Liver (tissue), 9 donors: ENCODE measurements around the gene INPP5A. TPM values are rescaled to one million over a fixed set of nuclear protein-coding genes. Genes with fewer than 3 reads are reported as not detected.

Source experiments
- DNase-seq: peaks from one replicate; pipeline ENCODE4 v3.0.0-alpha.2; 2017; ENCODE audit warnings: low spot score
- H3K27ac ChIP-seq, 2 donors: one replicate each; pipeline ENCODE4 v1.7.0; 2013; ENCODE audit warnings: inconsistent platforms in 2 of 2, low read length in 2 of 2, control low read depth in 1 of 2, low read depth in 1 of 2, mild to moderate bottlenecking in 1 of 2
- H3K27me3 ChIP-seq, 4 donors: one replicate each; pipeline versions ENCODE4 v1.6.1 to v1.7.0; 2013; ENCODE audit warnings: low read length in 3 of 4, inconsistent platforms in 1 of 4, mild to moderate bottlenecking in 1 of 4, moderate library complexity in 1 of 4; ENCODE audit not compliant: control insufficient read depth in 4 of 4, insufficient read depth in 4 of 4
- H3K36me3 ChIP-seq, 4 donors: one replicate each; pipeline versions ENCODE4 v1.6.1 to v1.7.0; 2013; ENCODE audit warnings: low read length in 3 of 4, mild to moderate bottlenecking in 3 of 4, low read depth in 1 of 4, moderate library complexity in 1 of 4; ENCODE audit not compliant: control insufficient read depth in 4 of 4, insufficient read depth in 3 of 4
- H3K4me1 ChIP-seq, 4 donors: one replicate each; pipeline versions ENCODE4 v1.6.1 to v1.7.0; 2013; ENCODE audit warnings: low read length in 3 of 4, mild to moderate bottlenecking in 3 of 4, moderate library complexity in 1 of 4; ENCODE audit not compliant: control insufficient read depth in 4 of 4, insufficient read depth in 4 of 4
- H3K4me3 ChIP-seq, 3 donors: one replicate each; pipeline versions ENCODE4 v1.6.1 to v1.7.0; 2013; ENCODE audit warnings: low read length in 3 of 3, control low read depth in 1 of 3, low read depth in 1 of 3, mild to moderate bottlenecking in 1 of 3
- H3K9ac ChIP-seq, 2 donors: one replicate each; pipeline ENCODE4 v1.7.0; 2013; ENCODE audit warnings: low read length in 2 of 2, mild to moderate bottlenecking in 2 of 2, moderate library complexity in 2 of 2, control low read depth in 1 of 2, low read depth in 1 of 2
- H3K9me3 ChIP-seq, 4 donors: one replicate each; pipeline versions ENCODE4 v1.6.1 to v1.7.0; 2013; ENCODE audit warnings: low read length in 3 of 4; ENCODE audit not compliant: control insufficient read depth in 4 of 4
- FOXA1 ChIP-seq: IDR thresholded peaks from 2 replicates; pipeline ENCODE4 v1.6.1; 2016; ENCODE audit warnings: antibody characterized with exemption
- FOXA2 ChIP-seq: IDR thresholded peaks from 2 replicates; pipeline ENCODE4 v1.6.1; 2016; ENCODE audit warnings: antibody characterized with exemption
- GABPA ChIP-seq, 2 donors: IDR thresholded peaks in 1 of 2; conservative IDR thresholded peaks in 1 of 2; 2 replicates each; pipeline ENCODE4 v1.6.1; 2016; ENCODE audit warnings: antibody characterized with exemption in 2 of 2, mild to moderate bottlenecking in 1 of 2, moderate library complexity in 1 of 2
- HNF4A ChIP-seq, 2 donors: conservative IDR thresholded peaks; 2 replicates each; pipeline ENCODE4 v1.6.1; 2016; ENCODE audit warnings: antibody characterized with exemption in 2 of 2, mild to moderate bottlenecking in 2 of 2
- HNF4G ChIP-seq: IDR thresholded peaks from 2 replicates; pipeline ENCODE4 v1.6.1; 2016; ENCODE audit warnings: antibody characterized with exemption
- JUND ChIP-seq, 2 donors: IDR thresholded peaks; 2 replicates each; pipeline ENCODE4 v1.6.1; 2016; ENCODE audit warnings: antibody characterized with exemption in 2 of 2
- MAX ChIP-seq: IDR thresholded peaks from 2 replicates; pipeline ENCODE4 v1.6.1; 2016; ENCODE audit warnings: antibody characterized with exemption
- RAD21 ChIP-seq, 2 donors: IDR thresholded peaks; 2 replicates each; pipeline ENCODE4 v1.6.1; 2016; ENCODE audit warnings: antibody characterized with exemption in 2 of 2, mild to moderate bottlenecking in 2 of 2
- RXRA ChIP-seq, 2 donors: IDR thresholded peaks; 2 replicates each; pipeline ENCODE4 v1.6.1; 2017 to 2018; ENCODE audit warnings: antibody characterized with exemption in 2 of 2, mild to moderate bottlenecking in 1 of 2
- TAF1 ChIP-seq: conservative IDR thresholded peaks from 2 replicates; pipeline ENCODE4 v1.6.1; 2016; ENCODE audit warnings: antibody characterized with exemption, mild to moderate bottlenecking
- YY1 ChIP-seq: IDR thresholded peaks from 2 replicates; pipeline ENCODE4 v1.6.1; 2016; ENCODE audit warnings: antibody characterized with exemption, mild to moderate bottlenecking
- WGBS: extraction: QIAGEN DNeasy Blood & Tissue Kit; methylation state at CpG from one replicate; pipeline ENCODE4 v1.1.7; 2013; 5-methylcytosine and 5-hydroxymethylcytosine counted together
- polyA plus RNA-seq, 2 donors: library from polyadenylated mRNA; stranded (reverse) in 1 of 2; unstranded in 1 of 2; fragments of 200-250 nt in 1 of 2; fragments of >200 nt in 1 of 2; fragmentation: Nextera tagmentation in 1 of 2; extraction: Ambion mirVana in 1 of 2; gene quantifications; one replicate each; pipeline versions ENCODE4 v1.2.1 to v1.2.3, GENCODE V29; 2013 to 2015
- total RNA-seq, 2 donors: library from RNA; depleted of rRNA; stranded (reverse); fragments of >200 nt; gene quantifications; one replicate each; pipeline ENCODE4 v1.2.3, GENCODE V29; 2014
- TF ChIP-seq, protein P1 (sequence below): IDR thresholded peaks from 2 replicates; pipeline ENCODE4 v1.6.1; 2016; ENCODE audit warnings: antibody characterized with exemption, mild to moderate bottlenecking
- TF ChIP-seq, protein P2 (sequence below): IDR thresholded peaks from 2 replicates; pipeline ENCODE4 v1.6.1; 2016; ENCODE audit warnings: antibody characterized with exemption
- TF ChIP-seq, protein P3 (sequence below): IDR thresholded peaks from 2 replicates; pipeline ENCODE4 v1.6.1; 2016; ENCODE audit warnings: antibody characterized with exemption
- donor health status: healthy.
- donor health status: healthy.
- donor health status: healthy.
- donor health status: healthy.
- donor health status: healthy.

Gene INPP5A
- total and polyA plus RNA-seq, 4 donors = 4.3 to 26.5 (median 10.9) TPM

- 84% methylated on average over 32 of the region's 32 CpGs for WGBS
- peaks cover 0 to 4% (median 0%) of the 10 kb centered on the region in 4 donors for H3K4me1 ChIP-seq
- no peak for TF ChIP-seq FOXA2
- TF ChIP-seq, protein P1, sequence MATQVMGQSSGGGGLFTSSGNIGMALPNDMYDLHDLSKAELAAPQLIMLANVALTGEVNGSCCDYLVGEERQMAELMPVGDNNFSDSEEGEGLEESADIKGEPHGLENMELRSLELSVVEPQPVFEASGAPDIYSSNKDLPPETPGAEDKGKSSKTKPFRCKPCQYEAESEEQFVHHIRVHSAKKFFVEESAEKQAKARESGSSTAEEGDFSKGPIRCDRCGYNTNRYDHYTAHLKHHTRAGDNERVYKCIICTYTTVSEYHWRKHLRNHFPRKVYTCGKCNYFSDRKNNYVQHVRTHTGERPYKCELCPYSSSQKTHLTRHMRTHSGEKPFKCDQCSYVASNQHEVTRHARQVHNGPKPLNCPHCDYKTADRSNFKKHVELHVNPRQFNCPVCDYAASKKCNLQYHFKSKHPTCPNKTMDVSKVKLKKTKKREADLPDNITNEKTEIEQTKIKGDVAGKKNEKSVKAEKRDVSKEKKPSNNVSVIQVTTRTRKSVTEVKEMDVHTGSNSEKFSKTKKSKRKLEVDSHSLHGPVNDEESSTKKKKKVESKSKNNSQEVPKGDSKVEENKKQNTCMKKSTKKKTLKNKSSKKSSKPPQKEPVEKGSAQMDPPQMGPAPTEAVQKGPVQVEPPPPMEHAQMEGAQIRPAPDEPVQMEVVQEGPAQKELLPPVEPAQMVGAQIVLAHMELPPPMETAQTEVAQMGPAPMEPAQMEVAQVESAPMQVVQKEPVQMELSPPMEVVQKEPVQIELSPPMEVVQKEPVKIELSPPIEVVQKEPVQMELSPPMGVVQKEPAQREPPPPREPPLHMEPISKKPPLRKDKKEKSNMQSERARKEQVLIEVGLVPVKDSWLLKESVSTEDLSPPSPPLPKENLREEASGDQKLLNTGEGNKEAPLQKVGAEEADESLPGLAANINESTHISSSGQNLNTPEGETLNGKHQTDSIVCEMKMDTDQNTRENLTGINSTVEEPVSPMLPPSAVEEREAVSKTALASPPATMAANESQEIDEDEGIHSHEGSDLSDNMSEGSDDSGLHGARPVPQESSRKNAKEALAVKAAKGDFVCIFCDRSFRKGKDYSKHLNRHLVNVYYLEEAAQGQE = no peak
- no peak for TF ChIP-seq HNF4G
- TF ChIP-seq GABPA (IDR thresholded peaks at IDR 0.05 in 1 of 2, conservative IDR thresholded peaks at IDR 0.05 in 1 of 2) = no peak
- TF ChIP-seq FOXA1 = no peak
- TF ChIP-seq RXRA (IDR thresholded peaks at IDR 0.05) = no peak
- no peak for TF ChIP-seq HNF4A (conservative IDR thresholded peaks at IDR 0.05)
- TF ChIP-seq RAD21 (IDR thresholded peaks at IDR 0.05) = no peak
- TF ChIP-seq MAX = no peak
- TF ChIP-seq, protein P2, sequence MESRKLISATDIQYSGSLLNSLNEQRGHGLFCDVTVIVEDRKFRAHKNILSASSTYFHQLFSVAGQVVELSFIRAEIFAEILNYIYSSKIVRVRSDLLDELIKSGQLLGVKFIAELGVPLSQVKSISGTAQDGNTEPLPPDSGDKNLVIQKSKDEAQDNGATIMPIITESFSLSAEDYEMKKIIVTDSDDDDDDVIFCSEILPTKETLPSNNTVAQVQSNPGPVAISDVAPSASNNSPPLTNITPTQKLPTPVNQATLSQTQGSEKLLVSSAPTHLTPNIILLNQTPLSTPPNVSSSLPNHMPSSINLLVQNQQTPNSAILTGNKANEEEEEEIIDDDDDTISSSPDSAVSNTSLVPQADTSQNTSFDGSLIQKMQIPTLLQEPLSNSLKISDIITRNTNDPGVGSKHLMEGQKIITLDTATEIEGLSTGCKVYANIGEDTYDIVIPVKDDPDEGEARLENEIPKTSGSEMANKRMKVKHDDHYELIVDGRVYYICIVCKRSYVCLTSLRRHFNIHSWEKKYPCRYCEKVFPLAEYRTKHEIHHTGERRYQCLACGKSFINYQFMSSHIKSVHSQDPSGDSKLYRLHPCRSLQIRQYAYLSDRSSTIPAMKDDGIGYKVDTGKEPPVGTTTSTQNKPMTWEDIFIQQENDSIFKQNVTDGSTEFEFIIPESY = no peak
- TF ChIP-seq, protein P3, sequence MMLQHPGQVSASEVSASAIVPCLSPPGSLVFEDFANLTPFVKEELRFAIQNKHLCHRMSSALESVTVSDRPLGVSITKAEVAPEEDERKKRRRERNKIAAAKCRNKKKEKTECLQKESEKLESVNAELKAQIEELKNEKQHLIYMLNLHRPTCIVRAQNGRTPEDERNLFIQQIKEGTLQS = no peak
- no peak for TF ChIP-seq TAF1
- no peak for TF ChIP-seq JUND (IDR thresholded peaks at IDR 0.05)
Measured at GRCh38 chr10:132502544-132503300, 34.9 kb upstream of the INPP5A start.

GRCh38 chr10:132503581-132504421 lies 33.8 kb upstream of the INPP5A start:
- Histone ChIP-seq H3K4me1 (peaks cover 0 to 9% (median under 1%) of the 10 kb centered on the region in 4 donors), H3K9me3 (peaks cover 0 to 7% (median under 1%) of the 10 kb centered on the region in 4 donors), H3K27ac (no peak overlapping the region), H3K9ac (no peak overlapping the region), H3K4me3 (no peak overlapping the region), H3K36me3 (no peaks in the 10 kb centered on the region), H3K27me3 (no peaks in the 10 kb centered on the region)
- TF ChIP-seq RXRA (IDR thresholded peaks at IDR 0.05) = no peak
- no peak for TF ChIP-seq GABPA (IDR thresholded peaks at IDR 0.05 in 1 of 2, conservative IDR thresholded peaks at IDR 0.05 in 1 of 2)
- TF ChIP-seq, protein P1 = no peak
- TF ChIP-seq YY1 = no peak
- TF ChIP-seq, protein P2 = no peak
- TF ChIP-seq HNF4G = no peak
- TF ChIP-seq, protein P3 = no peak
- DNase-seq = no peak
- WGBS = 83% methylated on average over 15 of the region's 15 CpGs

More at GRCh38 chr10:132502544-132503300, 34.9 kb upstream of the INPP5A start:
- no peaks in the 10 kb centered on the region for H3K27me3 ChIP-seq
- H3K4me3 ChIP-seq = no peak overlapping the region
- H3K27ac ChIP-seq = no peak overlapping the region
- H3K9me3 ChIP-seq = peaks cover 0 to 7% (median under 1%) of the 10 kb centered on the region in 4 donors
- H3K9ac ChIP-seq = no peak overlapping the region
- H3K36me3 ChIP-seq = no peaks in the 10 kb centered on the region
- DNase-seq = no peak
